HEK293 (cell line): Measurements from ENCODE around the gene SOX5.

Experiments used
- BCL11A ChIP-seq: fragments of 450-650 bp; formaldehyde crosslinking; IDR thresholded peaks from 2 replicates; pipeline ENCODE4 v1.5.1; 2016; ENCODE audit warnings: low read depth, missing biosample characterization, missing genetic modification characterization
- CTCF ChIP-seq: fragments of 450-650 bp; formaldehyde crosslinking; IDR thresholded peaks from 2 replicates; pipeline ENCODE4 v1.5.1; 2016; ENCODE audit warnings: missing biosample characterization, missing genetic modification characterization
- REST ChIP-seq: fragments of 450-650 bp; formaldehyde crosslinking; IDR thresholded peaks from 2 replicates; pipeline ENCODE4 v1.5.1; 2016; ENCODE audit warnings: missing biosample characterization, missing genetic modification characterization
- ZFP37 ChIP-seq: fragments of 450-650 bp; formaldehyde crosslinking; IDR thresholded peaks from 2 replicates; pipeline ENCODE4 v1.5.1; 2016; ENCODE audit warnings: missing biosample characterization, missing genetic modification characterization
- ZNF146 ChIP-seq: fragments of 450-650 bp; formaldehyde crosslinking; IDR thresholded peaks from 2 replicates; pipeline ENCODE4 v1.5.1; 2016; ENCODE audit warnings: missing biosample characterization, missing genetic modification characterization
- ZNF175 ChIP-seq: fragments of 450-650 bp; formaldehyde crosslinking; IDR thresholded peaks from 2 replicates; pipeline ENCODE4 v1.5.1; 2016; ENCODE audit warnings: missing biosample characterization, missing genetic modification characterization
- ZNF449 ChIP-seq: fragments of 450-650 bp; formaldehyde crosslinking; IDR thresholded peaks from 2 replicates; pipeline ENCODE4 v1.5.1; 2017; ENCODE audit warnings: missing biosample characterization, mild to moderate bottlenecking, missing genetic modification characterization, moderate library complexity
- ZNF623 ChIP-seq: fragments of 450-650 bp; formaldehyde crosslinking; IDR thresholded peaks from 2 replicates; pipeline ENCODE4 v1.5.1; 2016; ENCODE audit warnings: missing biosample characterization, missing genetic modification characterization

GRCh38 chr12:23950775-23951451, 1.4 kb upstream of the SOX5 start:
- TF ChIP-seq CTCF (no peak), REST (tag by site-specific recombination) (no peak), ZFP37 (no peak), ZNF623 (no peak), ZNF175 (tag by site-specific recombination) (no peak), BCL11A (tag by site-specific recombination) (no peak), ZNF449 (tag by site-specific recombination) (no peak), ZNF146 (tag by site-specific recombination) (no peak)
